ENCODE measurements around the gene ABLIM1. TPM values are rescaled to one million over a fixed set of nuclear protein-coding genes. Genes with fewer than 3 reads are reported as not detected.

Gene ABLIM1
- total RNA-seq, 1 donor from 2014 or later: 39.8 TPM

- no peaks in the 10 kb centered on the region for H3K36me3 ChIP-seq
- DNase-seq (ENCODE audit: low spot score): no peak
- no peaks in the 10 kb centered on the region for H3K4me1 ChIP-seq
- H3K27me3 ChIP-seq: no peaks in the 10 kb centered on the region
- Mint-ChIP-seq H3K27ac (no peak overlapping the region), H3K4me1 (peaks cover 11% of the 10 kb centered on the region), H3K36me3 (no peaks in the 10 kb centered on the region), H3K27me3 (ENCODE audit: insufficient read depth, low read depth) (no peaks in the 10 kb centered on the region), H3K4me3 (no peak overlapping the region), H3K9me3 (peaks cover 3% of the 10 kb centered on the region)
- no peaks in the 10 kb centered on the region for H3K9me3 ChIP-seq (ENCODE audit: low read depth)
- no peaks in the 10 kb centered on the region for H3K79me2 ChIP-seq (ENCODE audit: low read depth)
- TF ChIP-seq EZH2 (IDR thresholded peaks at IDR 0.05): no peak
- no peak for TF ChIP-seq EZH2phosphoT487 (IDR thresholded peaks at IDR 0.05)
- no peak for TF ChIP-seq CTCF (IDR thresholded peaks at IDR 0.05)
- H3K9ac ChIP-seq: no peak overlapping the region
- H3K27ac ChIP-seq: no peak overlapping the region
- no peaks in the 10 kb centered on the region for H3F3A ChIP-seq (ENCODE audit: low read depth)
- H3K4me2 ChIP-seq: no peak overlapping the region
- no peaks in the 10 kb centered on the region for H4K20me1 ChIP-seq (ENCODE audit: low read depth)
- H3K4me3 ChIP-seq: no peak overlapping the region
- H2AFZ ChIP-seq (replicated peaks): no peak overlapping the region
Measured at GRCh38 chr10:114615600-114616007, 42.5 kb downstream of the ABLIM1 start.

DNA sequence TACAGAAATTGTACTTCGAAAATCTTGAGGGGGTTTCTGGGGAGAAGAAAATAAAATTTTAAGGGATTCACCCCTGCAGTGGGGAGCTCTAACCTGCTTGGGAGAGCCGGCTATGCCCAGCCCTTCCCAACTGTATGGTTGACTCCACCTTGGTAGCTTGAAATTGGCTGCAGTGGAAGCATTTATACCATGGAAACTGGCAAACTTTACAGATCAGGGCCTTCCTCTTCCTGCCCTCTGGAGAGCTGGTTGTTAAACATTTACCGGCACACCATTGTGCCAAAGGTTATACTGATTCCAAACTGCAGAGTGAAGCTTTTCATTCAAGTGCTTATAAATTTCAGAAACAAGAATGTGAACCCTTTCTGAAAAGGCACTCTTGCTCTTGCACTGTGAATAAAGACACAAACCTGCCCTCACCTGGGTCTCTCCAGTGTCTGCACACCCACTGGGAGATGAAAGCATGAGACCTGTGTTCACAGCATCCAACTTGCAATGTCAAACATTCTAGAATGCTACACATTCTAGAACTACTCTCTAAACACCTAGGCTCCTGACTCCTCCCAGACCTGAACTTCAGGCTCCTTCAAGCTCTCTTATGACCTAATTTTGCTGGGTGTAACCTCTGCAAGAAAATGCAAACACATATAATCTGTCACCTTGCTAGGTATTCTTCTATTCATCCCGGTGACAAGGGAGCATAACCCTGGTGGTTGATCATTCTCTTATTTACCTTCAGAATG is 44.7 kb downstream of the ABLIM1 start:
- no peak overlapping the region for H3K9ac ChIP-seq
- no peak overlapping the region for H3K4me3 ChIP-seq
- no peak overlapping the region for H3K4me2 ChIP-seq
- no peaks in the 10 kb centered on the region for H3K79me2 ChIP-seq (ENCODE audit: low read depth)
- no peak overlapping the region for H3K4me3 Mint-ChIP-seq
- no peak overlapping the region for H2AFZ ChIP-seq (replicated peaks)
- H3K27me3 ChIP-seq: no peaks in the 10 kb centered on the region
- H3K27ac Mint-ChIP-seq: no peak overlapping the region
- H3K4me1 ChIP-seq: no peaks in the 10 kb centered on the region
- H3K36me3 ChIP-seq: no peaks in the 10 kb centered on the region
- no peaks in the 10 kb centered on the region for H3K27me3 Mint-ChIP-seq (ENCODE audit: insufficient read depth, low read depth)
- DNase-seq (ENCODE audit: low spot score): no peak
- H3K9me3 Mint-ChIP-seq: peaks cover 3% of the 10 kb centered on the region
- no peak overlapping the region for H3K27ac ChIP-seq
- peaks cover 11% of the 10 kb centered on the region for H3K4me1 Mint-ChIP-seq
- no peaks in the 10 kb centered on the region for H4K20me1 ChIP-seq (ENCODE audit: low read depth)
- no peaks in the 10 kb centered on the region for H3F3A ChIP-seq (ENCODE audit: low read depth)
- no peaks in the 10 kb centered on the region for H3K9me3 ChIP-seq (ENCODE audit: low read depth)
- no peaks in the 10 kb centered on the region for H3K36me3 Mint-ChIP-seq
- no peak for TF ChIP-seq EZH2 (IDR thresholded peaks at IDR 0.05)
- no peak for TF ChIP-seq CTCF (IDR thresholded peaks at IDR 0.05)
- TF ChIP-seq EZH2phosphoT487 (IDR thresholded peaks at IDR 0.05): no peak

DNA sequence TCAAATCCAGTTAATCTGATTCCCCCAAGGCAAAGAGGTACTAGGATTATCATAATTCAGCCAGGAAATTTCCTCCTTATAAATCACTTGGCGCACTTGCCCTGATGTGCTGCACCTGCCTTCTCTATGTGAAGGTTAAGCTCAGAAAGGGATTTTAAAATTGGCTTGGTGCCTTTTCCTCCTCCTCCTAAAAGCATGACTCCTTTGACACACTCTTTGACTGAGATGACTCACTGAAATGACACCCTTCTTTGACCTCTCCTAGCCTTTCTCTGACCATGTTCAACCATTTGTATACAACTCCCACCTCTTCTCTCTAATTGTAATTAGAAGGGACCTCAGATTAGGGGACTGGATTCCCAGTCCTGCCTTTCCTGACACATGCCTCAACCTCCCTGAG is 46.5 kb downstream of the ABLIM1 start:
- Mint-ChIP-seq H3K9me3 (peaks cover 3% of the 10 kb centered on the region), H3K4me3 (no peak overlapping the region), H3K4me1 (peaks cover 11% of the 10 kb centered on the region), H3K36me3 (no peaks in the 10 kb centered on the region), H3K27me3 (ENCODE audit: insufficient read depth, low read depth) (peaks cover 1% of the 10 kb centered on the region), H3K27ac (peak overlapping the region; percentile 12)
- TF ChIP-seq EZH2phosphoT487 (IDR thresholded peaks at IDR 0.05): no peak
- no peak for TF ChIP-seq CTCF (IDR thresholded peaks at IDR 0.05)
- no peak for TF ChIP-seq EZH2 (IDR thresholded peaks at IDR 0.05)
- H3K27ac ChIP-seq: no peak overlapping the region
- no peaks in the 10 kb centered on the region for H3K79me2 ChIP-seq (ENCODE audit: low read depth)
- no peaks in the 10 kb centered on the region for H3K36me3 ChIP-seq
- no peaks in the 10 kb centered on the region for H3F3A ChIP-seq (ENCODE audit: low read depth)
- no peaks in the 10 kb centered on the region for H3K27me3 ChIP-seq
- no peaks in the 10 kb centered on the region for H3K4me1 ChIP-seq
- H3K4me2 ChIP-seq: no peak overlapping the region
- no peak overlapping the region for H3K9ac ChIP-seq
- H3K4me3 ChIP-seq: no peak overlapping the region
- no peaks in the 10 kb centered on the region for H4K20me1 ChIP-seq (ENCODE audit: low read depth)
- no peak overlapping the region for H2AFZ ChIP-seq (replicated peaks)
- H3K9me3 ChIP-seq (ENCODE audit: low read depth): no peaks in the 10 kb centered on the region
- DNase-seq (ENCODE audit: low spot score): no peak

Data from neural progenitor cell (in vitro differentiated cells).